Neural progenitor cell (in vitro differentiated cells): ENCODE measurements around the gene TMEM39B. TPM values are rescaled to one million over a fixed set of nuclear protein-coding genes. Genes with fewer than 3 reads are reported as not detected.

Experiments
- DNase-seq: peaks from one replicate; pipeline ENCODE4 v3.0.0-alpha.2; 2016; ENCODE audit warnings: low spot score
- H2AFZ ChIP-seq: fragments of 200-600 bp; sonication (generic); replicated peaks from 2 replicates; pipeline ENCODE4 v1.6.1; 2016; ENCODE audit warnings: antibody characterized with exemption
- H3F3A ChIP-seq: fragments of 200-600 bp; sonication (generic); 2 replicates; pipeline ENCODE4 v1.6.1; 2016; ENCODE audit warnings: antibody characterized with exemption, low read depth
- H3K27ac ChIP-seq: fragments of 200-600 bp; sonication (generic); 2 replicates; pipeline ENCODE4 v1.5.1; 2016; ENCODE audit warnings: mild to moderate bottlenecking
- H3K27me3 ChIP-seq: fragments of 200-600 bp; sonication (generic); 2 replicates; pipeline ENCODE4 v1.6.1; 2016; ENCODE audit warnings: mild to moderate bottlenecking, moderate library complexity
- H3K36me3 ChIP-seq: fragments of 200-600 bp; sonication (generic); 2 replicates; pipeline ENCODE4 v1.5.1; 2016
- H3K4me1 ChIP-seq: fragments of 200-600 bp; sonication (generic); 2 replicates; pipeline ENCODE4 v1.6.1; 2016; ENCODE audit warnings: mixed run types
- H3K4me2 ChIP-seq: fragments of 200-600 bp; sonication (generic); 2 replicates; pipeline ENCODE4 v1.6.1; 2016
- H3K4me3 ChIP-seq: fragments of 200-600 bp; sonication (generic); 2 replicates; pipeline ENCODE4 v1.5.1; 2016
- H3K79me2 ChIP-seq: fragments of 200-600 bp; sonication (generic); 2 replicates; pipeline ENCODE4 v1.6.1; 2016; ENCODE audit warnings: low read depth
- H3K9ac ChIP-seq: fragments of 200-600 bp; sonication (generic); 2 replicates; pipeline ENCODE4 v1.6.1; 2016
- H3K9me3 ChIP-seq: fragments of 200-600 bp; sonication (generic); 2 replicates; pipeline ENCODE4 v1.5.1; 2016; ENCODE audit warnings: low read depth
- H4K20me1 ChIP-seq: fragments of 200-600 bp; sonication (generic); 2 replicates; pipeline ENCODE4 v1.6.1; 2016; ENCODE audit warnings: low read depth
- H3K27ac Mint-ChIP-seq: 3 replicates; pipeline ENCODE4 v1.8.0; 2021; ENCODE audit warnings: mixed read lengths
- H3K27me3 Mint-ChIP-seq: 2 replicates; pipeline ENCODE4 v1.8.0; 2022; ENCODE audit warnings: low read depth, mild to moderate bottlenecking, inconsistent platforms, moderate library complexity, mixed read lengths; ENCODE audit not compliant: insufficient read depth
- H3K36me3 Mint-ChIP-seq: 3 replicates; pipeline ENCODE4 v1.8.0; 2021; ENCODE audit warnings: mixed read lengths
- H3K4me1 Mint-ChIP-seq: 3 replicates; pipeline ENCODE4 v1.8.0; 2021; ENCODE audit warnings: mixed read lengths
- H3K4me3 Mint-ChIP-seq: 3 replicates; pipeline ENCODE4 v1.8.0; 2021; ENCODE audit warnings: mild to moderate bottlenecking, moderate library complexity, mixed read lengths
- H3K9me3 Mint-ChIP-seq: 3 replicates; pipeline ENCODE4 v1.8.0; 2020; ENCODE audit warnings: mixed read lengths
- EZH2 ChIP-seq: fragments of 200-600 bp; sonication (generic); IDR thresholded peaks from 2 replicates; pipeline ENCODE4 v1.6.1; 2017; ENCODE audit warnings: antibody characterized with exemption, mild to moderate bottlenecking, moderate library complexity
- EZH2phosphoT487 ChIP-seq: fragments of 200-600 bp; sonication (generic); IDR thresholded peaks from 2 replicates; pipeline ENCODE4 v1.6.1; 2017; ENCODE audit warnings: antibody characterized with exemption
- total RNA-seq: library from RNA; depleted of rRNA; stranded (reverse); fragments of >200 nt; gene quantifications from 2 replicates; pipeline ENCODE4 v1.2.3, GENCODE V29; 2015; ENCODE audit warnings: low replicate concordance
- TF ChIP-seq, protein P1 (sequence below): fragments of 200-600 bp; sonication (generic); IDR thresholded peaks from 2 replicates; pipeline ENCODE4 v1.5.1; 2017; ENCODE audit warnings: antibody characterized with exemption, mild to moderate bottlenecking

Gene TMEM39B
- total RNA-seq, result 2.3 and 11.7 TPM in 2 replicates

DNA sequence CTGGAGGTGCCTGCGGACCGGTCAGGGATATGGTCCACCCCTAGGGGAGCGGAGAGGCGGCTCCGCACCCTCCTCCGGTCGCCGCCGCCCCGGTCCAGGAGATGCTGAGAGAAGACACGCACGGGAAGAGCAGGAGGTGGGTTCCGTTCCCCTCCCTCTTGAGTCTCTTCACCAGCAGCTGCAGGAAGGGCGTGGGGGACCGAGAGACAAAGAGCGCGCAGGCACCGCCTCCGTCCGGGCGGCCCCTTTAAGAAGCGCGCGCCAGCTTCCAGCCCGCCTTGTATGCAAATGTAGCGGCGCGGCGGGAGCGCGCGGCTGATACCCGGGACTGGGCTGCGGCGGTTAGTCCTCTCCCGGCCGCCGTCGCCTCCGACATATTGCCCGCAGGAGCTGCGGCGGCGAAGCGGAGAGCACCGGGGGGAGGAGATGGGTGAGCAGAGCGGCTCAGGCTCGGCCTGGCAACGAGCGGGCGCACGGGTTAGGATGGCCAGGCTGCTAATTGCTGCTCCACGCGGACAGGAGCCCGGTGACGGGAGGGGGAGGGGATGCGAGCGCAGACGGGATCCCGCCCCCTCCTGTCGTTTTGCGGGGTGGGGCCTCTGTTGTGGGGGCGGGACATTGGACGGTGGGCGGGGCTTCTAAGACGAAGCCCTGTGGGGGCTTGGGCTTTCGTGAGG is at the start of gene TMEM39B:
Gene TMEM39B (plus strand): TSS at position 318 of the 677 bp plus-strand sequence. CDS start 109 bp downstream, at position 427.
- H3K36me3 Mint-ChIP-seq, result peaks cover 10% of the 10 kb centered on the region
- peaks cover 30% of the 10 kb centered on the region for H3F3A ChIP-seq

GRCh38 chr1:32023351-32023750 is 49.4 kb upstream of the TMEM39B start:
- H3F3A ChIP-seq, result no peaks in the 10 kb centered on the region
- no peak for DNase-seq
- no peak overlapping the region for H3K4me3 ChIP-seq
- no peaks in the 10 kb centered on the region for H3K9me3 Mint-ChIP-seq
- peaks cover 15% of the 10 kb centered on the region for H3K36me3 Mint-ChIP-seq
- H3K4me1 Mint-ChIP-seq, result no peaks in the 10 kb centered on the region
- peaks cover 100% of the 10 kb centered on the region for H3K79me2 ChIP-seq
- H3K27ac ChIP-seq, result peak overlapping the region; percentile 36
- H3K27me3 ChIP-seq, result no peaks in the 10 kb centered on the region
- no peaks in the 10 kb centered on the region for H3K9me3 ChIP-seq
- H3K9ac ChIP-seq, result no peak overlapping the region
- no peaks in the 10 kb centered on the region for H3K4me1 ChIP-seq
- H3K27ac Mint-ChIP-seq, result no peak overlapping the region
- no peak overlapping the region for H3K4me2 ChIP-seq
- H3K4me3 Mint-ChIP-seq, result no peak overlapping the region
- peaks cover 100% of the 10 kb centered on the region for H4K20me1 ChIP-seq
- no peak overlapping the region for H2AFZ ChIP-seq
- no peaks in the 10 kb centered on the region for H3K27me3 Mint-ChIP-seq
- no peak for TF ChIP-seq EZH2
- TF ChIP-seq, protein P1, sequence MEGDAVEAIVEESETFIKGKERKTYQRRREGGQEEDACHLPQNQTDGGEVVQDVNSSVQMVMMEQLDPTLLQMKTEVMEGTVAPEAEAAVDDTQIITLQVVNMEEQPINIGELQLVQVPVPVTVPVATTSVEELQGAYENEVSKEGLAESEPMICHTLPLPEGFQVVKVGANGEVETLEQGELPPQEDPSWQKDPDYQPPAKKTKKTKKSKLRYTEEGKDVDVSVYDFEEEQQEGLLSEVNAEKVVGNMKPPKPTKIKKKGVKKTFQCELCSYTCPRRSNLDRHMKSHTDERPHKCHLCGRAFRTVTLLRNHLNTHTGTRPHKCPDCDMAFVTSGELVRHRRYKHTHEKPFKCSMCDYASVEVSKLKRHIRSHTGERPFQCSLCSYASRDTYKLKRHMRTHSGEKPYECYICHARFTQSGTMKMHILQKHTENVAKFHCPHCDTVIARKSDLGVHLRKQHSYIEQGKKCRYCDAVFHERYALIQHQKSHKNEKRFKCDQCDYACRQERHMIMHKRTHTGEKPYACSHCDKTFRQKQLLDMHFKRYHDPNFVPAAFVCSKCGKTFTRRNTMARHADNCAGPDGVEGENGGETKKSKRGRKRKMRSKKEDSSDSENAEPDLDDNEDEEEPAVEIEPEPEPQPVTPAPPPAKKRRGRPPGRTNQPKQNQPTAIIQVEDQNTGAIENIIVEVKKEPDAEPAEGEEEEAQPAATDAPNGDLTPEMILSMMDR, result no peak
- no peaks in the 10 kb centered on the region for H3K36me3 ChIP-seq

More for the DNA sequence above, at the start of gene TMEM39B:
- Histone ChIP-seq H3K4me2 (peak within 1 kb of the TSS; percentile 87), H3K4me1 (peaks cover 34% of the 10 kb centered on the region), H3K27ac (peak within 1 kb of the TSS; percentile 94), H3K27me3 (no peaks in the 10 kb centered on the region), H3K36me3 (no peaks in the 10 kb centered on the region), H3K9me3 (no peaks in the 10 kb centered on the region), H3K79me2 (peaks cover 18% of the 10 kb centered on the region), H3K9ac (peak within 1 kb of the TSS; percentile 61), H4K20me1 (peaks cover 14% of the 10 kb centered on the region), H3K4me3 (peak within 1 kb of the TSS; percentile 86), H2AFZ (peak within 1 kb of the TSS; percentile 67)
- Mint-ChIP-seq H3K9me3 (no peaks in the 10 kb centered on the region), H3K4me1 (peaks cover 29% of the 10 kb centered on the region), H3K27me3 (peaks cover under 1% of the 10 kb centered on the region), H3K27ac (peak within 1 kb of the TSS; percentile 88), H3K4me3 (peak within 1 kb of the TSS; percentile 87)
- peak; percentile 99 for DNase-seq
- TF ChIP-seq EZH2 (no peak), EZH2phosphoT487 (no peak)
- TF ChIP-seq, protein P1, result no peak

GRCh38 chr1:32025515-32025914 is 47.2 kb upstream of the TMEM39B start:
- no peaks in the 10 kb centered on the region for H3K27me3 Mint-ChIP-seq
- H3K27ac Mint-ChIP-seq, result no peak overlapping the region
- Histone ChIP-seq H3F3A (no peaks in the 10 kb centered on the region), H3K27ac (no peak overlapping the region), H3K9ac (no peak overlapping the region), H3K36me3 (peaks cover 9% of the 10 kb centered on the region), H3K9me3 (no peaks in the 10 kb centered on the region), H3K79me2 (peaks cover 100% of the 10 kb centered on the region), H3K27me3 (no peaks in the 10 kb centered on the region), H2AFZ (no peak overlapping the region), H3K4me1 (no peaks in the 10 kb centered on the region), H3K4me2 (no peak overlapping the region), H4K20me1 (peaks cover 100% of the 10 kb centered on the region), H3K4me3 (no peak overlapping the region)
- no peaks in the 10 kb centered on the region for H3K4me1 Mint-ChIP-seq
- no peak for DNase-seq
- TF ChIP-seq, protein P1, result no peak
- no peak for TF ChIP-seq EZH2
- no peak for TF ChIP-seq EZH2phosphoT487
- H3K36me3 Mint-ChIP-seq, result peaks cover 21% of the 10 kb centered on the region
- no peaks in the 10 kb centered on the region for H3K9me3 Mint-ChIP-seq
- no peak overlapping the region for H3K4me3 Mint-ChIP-seq
